HEK293 (cell line): ENCODE data around the gene NEU4.

ENCODE experiments used
- CTCF ChIA-PET: fragments of 350-600 bp; formaldehyde crosslinking; extraction: SDS; loops from one replicate; lab custom pipeline; 2021; ENCODE audit warnings: antibody characterized with exemption; lab: Yijun Ruan, JAX
- POLR2A ChIA-PET: fragments of 300-600 bp; formaldehyde crosslinking; extraction: SDS; loops from one replicate; lab custom pipeline; 2020; ENCODE audit warnings: antibody characterized with exemption, inconsistent platforms; lab: Yijun Ruan, JAX
- H3K27ac ChIP-seq: fragments of 200-500 bp; sonication (Bioruptor generic); 2 replicates; pipeline ENCODE4 v1.5.1; 2014; ENCODE audit warnings: low read depth, low read length, control low read depth, inconsistent platforms; ENCODE audit errors: extremely low read depth
- H3K36me3 ChIP-seq, 2 experiments: fragments of 200-500 bp in 1 of 2; sonication (Bioruptor generic) in 1 of 2; 1 replicate in 1 of 2; 2 replicates in 1 of 2; pipeline ENCODE4 v1.5.1; 2014 to 2017; ENCODE audit warnings: inconsistent platforms in 2 of 2, low read length in 2 of 2; ENCODE audit not compliant: control insufficient read depth in 2 of 2, insufficient read depth in 1 of 2
- H3K4me1 ChIP-seq: fragments of 200-500 bp; sonication (Bioruptor generic); 2 replicates; pipeline ENCODE4 v1.5.1; 2014; ENCODE audit warnings: mild to moderate bottlenecking, low read length, inconsistent platforms; ENCODE audit not compliant: control insufficient read depth, insufficient read depth
- H3K4me3 ChIP-seq: 2 replicates; pipeline ENCODE4 v1.5.1; 2011; ENCODE audit warnings: low read depth, mild to moderate bottlenecking, control low read depth, low read length, moderate library complexity
- H3K9me3 ChIP-seq: fragments of 200-500 bp; sonication (Bioruptor generic); 2 replicates; pipeline ENCODE4 v1.5.1; 2014; ENCODE audit warnings: low read depth, low read length, inconsistent platforms; ENCODE audit not compliant: control insufficient read depth, insufficient read depth
- ELK4 ChIP-seq: IDR thresholded peaks from 2 replicates; pipeline ENCODE4 v1.6.1; 2011; ENCODE audit warnings: mild to moderate bottlenecking, low read depth, low read length, borderline replicate concordance
- FEZF1 ChIP-seq: fragments of 450-650 bp; formaldehyde crosslinking; IDR thresholded peaks from 2 replicates; pipeline ENCODE4 v1.5.1; 2016; ENCODE audit warnings: missing biosample characterization, missing genetic modification characterization
- GFI1B ChIP-seq: fragments of 450-650 bp; formaldehyde crosslinking; IDR thresholded peaks from 2 replicates; pipeline ENCODE4 v1.5.1; 2016; ENCODE audit warnings: missing biosample characterization, missing genetic modification characterization
- GLIS2 ChIP-seq: fragments of 450-650 bp; formaldehyde crosslinking; IDR thresholded peaks from 2 replicates; pipeline ENCODE4 v1.5.1; 2016; ENCODE audit warnings: missing biosample characterization, missing genetic modification characterization
- KLF1 ChIP-seq: fragments of 450-650 bp; formaldehyde crosslinking; IDR thresholded peaks from 2 replicates; pipeline ENCODE4 v1.5.1; 2016; ENCODE audit warnings: missing biosample characterization, missing genetic modification characterization
- KLF10 ChIP-seq: fragments of 450-650 bp; IDR thresholded peaks from 2 replicates; pipeline ENCODE4 v1.5.1; 2018; ENCODE audit warnings: missing biosample characterization, mild to moderate bottlenecking, missing genetic modification characterization
- KLF8 ChIP-seq: fragments of 450-650 bp; formaldehyde crosslinking; IDR thresholded peaks from 2 replicates; pipeline ENCODE4 v1.5.1; 2016; ENCODE audit warnings: missing biosample characterization, missing genetic modification characterization
- PRDM2 ChIP-seq: fragments of 450-650 bp; formaldehyde crosslinking; IDR thresholded peaks from 2 replicates; pipeline ENCODE4 v1.5.1; 2016; ENCODE audit warnings: missing biosample characterization, missing genetic modification characterization, borderline replicate concordance
- YY2 ChIP-seq: fragments of 450-650 bp; formaldehyde crosslinking; IDR thresholded peaks from 2 replicates; pipeline ENCODE4 v1.5.1; 2016; ENCODE audit warnings: missing biosample characterization, missing genetic modification characterization
- ZBTB20 ChIP-seq: fragments of 450-650 bp; formaldehyde crosslinking; IDR thresholded peaks from 2 replicates; pipeline ENCODE4 v1.5.1; 2016; ENCODE audit warnings: missing biosample characterization, missing genetic modification characterization
- ZEB2 ChIP-seq: fragments of 450-650 bp; formaldehyde crosslinking; IDR thresholded peaks from 2 replicates; pipeline ENCODE4 v1.5.1; 2016; ENCODE audit warnings: missing biosample characterization, missing genetic modification characterization
- ZNF10 ChIP-seq: fragments of 450-650 bp; formaldehyde crosslinking; IDR thresholded peaks from 2 replicates; pipeline ENCODE4 v1.5.1; 2017; ENCODE audit warnings: missing biosample characterization, missing genetic modification characterization
- ZNF138 ChIP-seq: fragments of 450-650 bp; formaldehyde crosslinking; IDR thresholded peaks from 2 replicates; pipeline ENCODE4 v1.5.1; 2016; ENCODE audit warnings: missing biosample characterization, missing genetic modification characterization, borderline replicate concordance
- ZNF16 ChIP-seq: fragments of 450-650 bp; formaldehyde crosslinking; IDR thresholded peaks from 2 replicates; pipeline ENCODE4 v1.5.1; 2016; ENCODE audit warnings: low read depth, missing biosample characterization, missing genetic modification characterization
- ZNF214 ChIP-seq: fragments of 450-650 bp; formaldehyde crosslinking; IDR thresholded peaks from 2 replicates; pipeline ENCODE4 v1.5.1; 2017; ENCODE audit warnings: missing biosample characterization, mild to moderate bottlenecking, missing genetic modification characterization, borderline replicate concordance
- ZNF26 ChIP-seq: fragments of 450-650 bp; formaldehyde crosslinking; IDR thresholded peaks from 2 replicates; pipeline ENCODE4 v1.5.1; 2016; ENCODE audit warnings: missing biosample characterization, missing genetic modification characterization
- ZNF324 ChIP-seq: fragments of 450-650 bp; formaldehyde crosslinking; IDR thresholded peaks from 2 replicates; pipeline ENCODE4 v1.5.1; 2016; ENCODE audit warnings: missing biosample characterization, missing genetic modification characterization
- ZNF423 ChIP-seq: fragments of 450-650 bp; formaldehyde crosslinking; IDR thresholded peaks from 2 replicates; pipeline ENCODE4 v1.5.1; 2016; ENCODE audit warnings: missing biosample characterization, missing genetic modification characterization
- ZNF610 ChIP-seq: fragments of 450-650 bp; formaldehyde crosslinking; IDR thresholded peaks from 2 replicates; pipeline ENCODE4 v1.5.1; 2016; ENCODE audit warnings: missing biosample characterization, missing genetic modification characterization, borderline replicate concordance
- ZNF621 ChIP-seq: fragments of 450-650 bp; formaldehyde crosslinking; IDR thresholded peaks from 2 replicates; pipeline ENCODE4 v1.5.1; 2017; ENCODE audit warnings: missing biosample characterization, missing genetic modification characterization
- ZNF624 ChIP-seq: fragments of 450-650 bp; formaldehyde crosslinking; IDR thresholded peaks from 2 replicates; pipeline ENCODE4 v1.5.1; 2017; ENCODE audit warnings: missing biosample characterization, missing genetic modification characterization
- ZNF843 ChIP-seq: fragments of 450-650 bp; formaldehyde crosslinking; IDR thresholded peaks from 2 replicates; pipeline ENCODE4 v1.5.1; 2016; ENCODE audit warnings: missing biosample characterization, missing genetic modification characterization
- ZSCAN18 ChIP-seq: fragments of 450-650 bp; formaldehyde crosslinking; IDR thresholded peaks from 2 replicates; pipeline ENCODE4 v1.5.1; 2016; ENCODE audit warnings: missing biosample characterization, missing genetic modification characterization

NEU4 gene

DNA sequence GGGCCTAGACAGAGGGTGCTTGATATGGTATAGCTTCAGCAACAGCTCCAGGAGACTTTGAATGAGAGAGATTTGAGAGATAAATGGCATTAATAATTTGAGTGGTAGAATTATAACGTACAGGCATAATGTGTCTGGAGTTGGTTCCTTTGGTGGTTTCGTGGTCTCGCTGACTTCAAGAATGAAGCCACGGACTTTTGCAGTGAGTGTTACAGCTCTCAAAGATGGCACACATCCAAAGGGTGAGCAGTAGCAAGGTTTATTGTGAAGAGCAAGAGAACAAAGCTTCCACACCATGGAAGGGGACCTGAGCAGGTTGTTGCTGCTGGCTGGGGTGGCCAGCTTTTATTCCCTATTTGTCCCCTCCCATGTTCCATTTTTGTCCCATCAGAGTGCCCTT is 26.6 kb downstream of the NEU4 start:
- ChIA-PET POLR2A (interaction anchor here (0.6 to 0.7 kb wide), 3 partner anchors 8 to 172 kb away, joined by 3 to 4 read pairs (median 3); no protein-coding TSS in a partner anchor), CTCF (interaction anchor here (1.1 to 1.7 kb wide), 2 partner anchors 43 to 109 kb away, joined by 4 to 5 read pairs; no protein-coding TSS in a partner anchor)
- Histone ChIP-seq H3K27ac (no peak overlapping the region), H3K4me3 (no peak overlapping the region), H3K9me3 (no peaks in the 10 kb centered on the region), H3K36me3 (no peaks in the 10 kb centered on the region), H3K4me1 (no peaks in the 10 kb centered on the region)
- TF ChIP-seq ZNF610 (tag by site-specific recombination) (no peak), ZNF624 (tag by site-specific recombination) (no peak), ZNF10 (tag by site-specific recombination) (no peak), KLF8 (no peak), FEZF1 (tag by site-specific recombination) (no peak), ZNF324 (tag by site-specific recombination) (no peak), ZNF621 (tag by site-specific recombination) (no peak), ZNF26 (tag by site-specific recombination) (no peak), PRDM2 (no peak), ZNF214 (tag by site-specific recombination) (no peak), ZNF843 (tag by site-specific recombination) (no peak), KLF10 (tag by site-specific recombination) (no peak), ZNF138 (no peak), ZNF423 (tag by site-specific recombination) (no peak), GLIS2 (tag by site-specific recombination) (no peak)

DNA sequence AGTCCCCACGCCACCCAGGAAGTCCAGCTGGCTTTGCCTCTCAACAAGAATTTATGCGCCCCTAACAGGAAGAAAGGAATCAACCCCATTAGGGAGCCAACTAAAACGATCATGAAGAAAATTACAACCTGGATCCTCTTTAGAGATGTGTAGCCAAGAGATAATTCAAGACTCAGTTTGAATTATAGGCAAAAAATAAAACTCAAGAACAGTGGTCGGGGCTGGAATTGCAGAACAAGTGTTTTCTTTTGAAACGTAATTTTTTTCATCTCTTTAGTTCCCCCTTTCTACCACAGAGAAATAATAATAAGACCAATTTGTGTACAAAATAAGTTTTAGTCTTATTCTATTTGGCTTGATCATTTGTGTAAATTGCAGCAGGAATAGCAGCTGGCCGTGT is 27.3 kb downstream of the NEU4 start:
- ChIA-PET CTCF (interaction anchor here (0.7 to 1.7 kb wide), 4 partner anchors 32 to 110 kb away, joined by 3 to 5 read pairs (median 4); no protein-coding TSS in a partner anchor), POLR2A (interaction anchor here (0.6 kb wide), 1 partner anchor 8 kb away, joined by 4 read pairs; no protein-coding TSS in a partner anchor)

More for the DNA sequence above, 27.3 kb downstream of the NEU4 start:
- no peak for TF ChIP-seq ZSCAN18
- TF ChIP-seq ZEB2 (tag by site-specific recombination), result no peak
- no peak for TF ChIP-seq ELK4
- TF ChIP-seq ZBTB20 (tag by site-specific recombination), result no peak
- no peak for TF ChIP-seq FEZF1 (tag by site-specific recombination)
- no peak for TF ChIP-seq GFI1B (tag by site-specific recombination)
- no peak for TF ChIP-seq KLF1 (tag by site-specific recombination)
- TF ChIP-seq ZNF16 (tag by site-specific recombination), result no peak
- TF ChIP-seq ZNF624 (tag by site-specific recombination), result no peak
- TF ChIP-seq YY2 (tag by site-specific recombination), result no peak
- TF ChIP-seq, all 188 proteins: peak for 0
- no peaks in the 10 kb centered on the region for H3K4me1 ChIP-seq
- no peak overlapping the region for H3K4me3 ChIP-seq
- no peaks in the 10 kb centered on the region for H3K36me3 ChIP-seq
- no peaks in the 10 kb centered on the region for H3K9me3 ChIP-seq
- H3K27ac ChIP-seq, result no peak overlapping the region
